Measurements from ENCODE around the gene TMEM131. TPM values are rescaled to one million over a fixed set of nuclear protein-coding genes. Genes with fewer than 3 reads are reported as not detected.

Gene TMEM131
- polyA plus RNA-seq, 3 donors = 7.0 to 23.6 (median 8.2) TPM

GRCh38 chr2:97963079-97963406 lies 32.7 kb downstream of the TMEM131 start:
- Histone ChIP-seq H3K27ac (ENCODE audit: low read depth in 1 of 2, low read length in 2 of 2) (no peak overlapping the region), H3K4me3 (replicated peaks in 1 of 3; ENCODE audit: low read depth in 2 of 3, low read length in 3 of 3) (no peak overlapping the region), H3K9ac (ENCODE audit: insufficient read depth, low read length, poor library complexity, severe bottlenecking) (no peak overlapping the region), H3K4me1 (ENCODE audit: control insufficient read depth in 1 of 2, insufficient read depth in 2 of 2, low read length in 2 of 2) (peaks cover 0 to 7% of the 10 kb centered on the region in 2 donors), H3K9me3 (replicated peaks in 1 of 2; ENCODE audit: control insufficient read depth in 1 of 2, insufficient read depth in 1 of 2, low read length in 2 of 2) (no peaks in the 10 kb centered on the region), H3K79me2 (ENCODE audit: insufficient read depth, low read length) (peaks cover 100% of the 10 kb centered on the region), H4K20me1 (ENCODE audit: insufficient read depth, low read length) (peaks cover 100% of the 10 kb centered on the region), H3K4me2 (replicated peaks; ENCODE audit: extremely low read depth, low read length, poor library complexity, severe bottlenecking) (no peak overlapping the region), H3K27me3 (ENCODE audit: control insufficient read depth in 2 of 2, insufficient read depth in 2 of 2, low read length in 2 of 2) (no peaks in the 10 kb centered on the region), H3K36me3 (replicated peaks in 1 of 2; ENCODE audit: control insufficient read depth in 1 of 2, insufficient read depth in 2 of 2, low read length in 2 of 2) (no peaks in the 10 kb centered on the region), H2AFZ (ENCODE audit: insufficient read depth, low read depth, low read length, poor library complexity, severe bottlenecking) (no peak overlapping the region)
- intact Hi-C loops (cut with micrococcal nuclease) = no loop called here
- TF ChIP-seq CTCF (IDR thresholded peaks at IDR 0.05) = no peak
- Mint-ChIP-seq H3K4me3 (no peak overlapping the region), H3K36me3 (peaks cover 1 to 4% of the 10 kb centered on the region in 2 donors), H3K9me3 (peaks cover 0 to 2% (median 0%) of the 10 kb centered on the region in 7 donors), H3K27ac (no peak overlapping the region), H3K27me3 (ENCODE audit: low read depth in 3 of 3) (peaks cover 0 to 1% (median 0%) of the 10 kb centered on the region in 3 donors), H3K4me1 (peaks cover 45% of the 10 kb centered on the region)
- no peak for DNase-seq

- DNase-seq = no peak
- intact Hi-C loops (cut with micrococcal nuclease) = no loop called here
- Histone ChIP-seq H3K27me3 (ENCODE audit: control insufficient read depth in 2 of 2, insufficient read depth in 2 of 2, low read length in 2 of 2) (no peaks in the 10 kb centered on the region), H3K4me2 (replicated peaks; ENCODE audit: extremely low read depth, low read length, poor library complexity, severe bottlenecking) (no peak overlapping the region), H2AFZ (ENCODE audit: insufficient read depth, low read depth, low read length, poor library complexity, severe bottlenecking) (no peak overlapping the region), H3K9ac (ENCODE audit: insufficient read depth, low read length, poor library complexity, severe bottlenecking) (no peak overlapping the region), H3K27ac (ENCODE audit: low read depth in 1 of 2, low read length in 2 of 2) (no peak overlapping the region), H3K4me3 (replicated peaks in 1 of 3; ENCODE audit: low read depth in 2 of 3, low read length in 3 of 3) (no peak overlapping the region), H3K4me1 (ENCODE audit: control insufficient read depth in 1 of 2, insufficient read depth in 2 of 2, low read length in 2 of 2) (peaks cover 0 to 7% of the 10 kb centered on the region in 2 donors), H3K36me3 (replicated peaks in 1 of 2; ENCODE audit: control insufficient read depth in 1 of 2, insufficient read depth in 2 of 2, low read length in 2 of 2) (no peaks in the 10 kb centered on the region), H3K9me3 (replicated peaks in 1 of 2; ENCODE audit: control insufficient read depth in 1 of 2, insufficient read depth in 1 of 2, low read length in 2 of 2) (no peaks in the 10 kb centered on the region), H4K20me1 (ENCODE audit: insufficient read depth, low read length) (peaks cover 100% of the 10 kb centered on the region), H3K79me2 (ENCODE audit: insufficient read depth, low read length) (peaks cover 100% of the 10 kb centered on the region)
- peaks cover 0 to 1% (median 0%) of the 10 kb centered on the region in 3 donors for H3K27me3 Mint-ChIP-seq (ENCODE audit: low read depth in 3 of 3)
- peaks cover 3 to 4% of the 10 kb centered on the region in 2 donors for H3K36me3 Mint-ChIP-seq
- H3K27ac Mint-ChIP-seq = no peak overlapping the region
- H3K4me3 Mint-ChIP-seq = no peak overlapping the region
- TF ChIP-seq CTCF (IDR thresholded peaks at IDR 0.05) = no peak
- WGBS (ENCODE audit: insufficient coverage) = 100% methylated on average over 1 of the region's 5 CpGs
- peaks cover 35% of the 10 kb centered on the region for H3K4me1 Mint-ChIP-seq
- H3K9me3 Mint-ChIP-seq = peaks cover 0 to 2% (median 0%) of the 10 kb centered on the region in 7 donors
These were observed 34.2 kb downstream of the TMEM131 start for GRCh38 chr2:97961534-97961933.
